HepG2 (cell line): ENCODE results near the gene MBNL3. TPM values are rescaled to one million over a fixed set of nuclear protein-coding genes. Genes with fewer than 3 reads are reported as not detected.

Experiments used
- AKAP8 ChIP-seq: sonication (generic); formaldehyde crosslinking; IDR thresholded peaks from 2 replicates; pipeline ENCODE4 v1.5.1; 2020; ENCODE audit warnings: mild to moderate bottlenecking, missing genetic modification reagents
- FOXA3 ChIP-seq: IDR thresholded peaks from 2 replicates; pipeline ENCODE4 v1.6.1; 2016; ENCODE audit warnings: missing genetic modification reagents, missing compliant biosample characterization
- GATAD2A ChIP-seq: IDR thresholded peaks from 2 replicates; pipeline ENCODE4 v1.6.1; 2016
- KMT2B ChIP-seq: IDR thresholded peaks from 2 replicates; pipeline ENCODE4 v1.6.1; 2016; ENCODE audit warnings: missing genetic modification reagents, missing compliant biosample characterization
- MIXL1 ChIP-seq: IDR thresholded peaks from 2 replicates; pipeline ENCODE4 v1.6.1; 2016
- SIN3A ChIP-seq: IDR thresholded peaks from 2 replicates; pipeline ENCODE4 v1.6.1; 2011; ENCODE audit warnings: low read depth, mild to moderate bottlenecking, control low read depth, low read length, borderline replicate concordance
- XBP1 ChIP-seq: sonication (generic); formaldehyde crosslinking; IDR thresholded peaks from 2 replicates; pipeline ENCODE4 v1.5.0; 2020; ENCODE audit warnings: missing genetic modification reagents
- YEATS4 ChIP-seq: sonication (generic); formaldehyde crosslinking; IDR thresholded peaks from 2 replicates; pipeline ENCODE4 v1.4.0; 2020; ENCODE audit warnings: missing genetic modification reagents, borderline replicate concordance
- ZBTB21 ChIP-seq: sonication (generic); formaldehyde crosslinking; IDR thresholded peaks from 2 replicates; pipeline ENCODE4 v1.4.0; 2020; ENCODE audit warnings: missing genetic modification reagents
- ZBTB8A ChIP-seq: sonication (generic); formaldehyde crosslinking; IDR thresholded peaks from 2 replicates; pipeline ENCODE4 v1.4.0; 2020; ENCODE audit warnings: mild to moderate bottlenecking, low read depth, missing genetic modification reagents, borderline replicate concordance
- ZMAT3 ChIP-seq: sonication (generic); formaldehyde crosslinking; conservative IDR thresholded peaks from 2 replicates; pipeline ENCODE4 v1.7.0; 2021; ENCODE audit warnings: missing genetic modification reagents
- ZNF260 ChIP-seq: sonication (generic); formaldehyde crosslinking; IDR thresholded peaks from 2 replicates; pipeline ENCODE4 v1.4.0; 2020; ENCODE audit warnings: missing genetic modification reagents, low read depth, mild to moderate bottlenecking, borderline replicate concordance
- ZNF616 ChIP-seq: sonication (generic); formaldehyde crosslinking; IDR thresholded peaks from 2 replicates; pipeline ENCODE4 v1.5.0; 2020; ENCODE audit warnings: low read depth, mild to moderate bottlenecking, missing genetic modification reagents
- polyA plus RNA-seq, 8 experiments: library from polyadenylated mRNA; depleted of rRNA in 3 of 8; stranded (reverse) in 7 of 8; unstranded in 1 of 8; fragments of >200 nt; fragmentation: Illumina TruSeq in 4 of 8; extraction: Trizol in 4 of 8; gene quantifications; 2 replicates each; pipeline versions ENCODE4 v1.2.1 to v1.2.3, GENCODE V29; 2011 to 2016; ENCODE audit warnings: low read depth in 4 of 8, missing spikeins in 1 of 8, mixed read lengths in 1 of 8; ENCODE audit not compliant: insufficient read depth in 1 of 8
- total RNA-seq, 5 experiments: library from RNA; depleted of rRNA; stranded (reverse); fragments of >200 nt; fragmentation: Illumina TruSeq; extraction: Trizol; gene quantifications; 2 replicates each; pipeline ENCODE4 v1.2.3, GENCODE V29; 2016; ENCODE audit warnings: low read depth in 1 of 5
- TF ChIP-seq, protein P1 (sequence below): sonication (generic); formaldehyde crosslinking; IDR thresholded peaks from 2 replicates; pipeline ENCODE4 v1.8.1; 2023; ENCODE audit warnings: mild to moderate bottlenecking, missing genetic modification reagents, borderline replicate concordance
- TF ChIP-seq, protein P2 (sequence below): sonication (generic); formaldehyde crosslinking; IDR thresholded peaks from 2 replicates; pipeline ENCODE4 v1.4.0; 2020; ENCODE audit warnings: missing genetic modification reagents, borderline replicate concordance
- TF ChIP-seq, protein P3 (sequence below): sonication (generic); formaldehyde crosslinking; conservative IDR thresholded peaks from 2 replicates; pipeline ENCODE4 v1.4.0; 2020; ENCODE audit warnings: mild to moderate bottlenecking, missing genetic modification reagents, moderate library complexity
- TF ChIP-seq, protein P4 (sequence below): IDR thresholded peaks from 2 replicates; pipeline ENCODE4 v1.6.1; 2012; ENCODE audit warnings: inconsistent platforms
- TF ChIP-seq, protein P5 (sequence below): IDR thresholded peaks from 2 replicates; pipeline ENCODE4 v1.6.1; 2016; ENCODE audit warnings: missing compliant biosample characterization, missing genetic modification reagents, borderline replicate concordance
- TF ChIP-seq, protein P6 (sequence below): sonication (generic); formaldehyde crosslinking; conservative IDR thresholded peaks from 2 replicates; pipeline ENCODE4 v1.4.0; 2020; ENCODE audit warnings: missing genetic modification reagents

Gene MBNL3
- total and polyA plus RNA-seq, 2 of the 13 experiments (the other 11 are each of a cell fraction or from before 2014, with no cell fraction given), result 155 to 257 TPM

DNA sequence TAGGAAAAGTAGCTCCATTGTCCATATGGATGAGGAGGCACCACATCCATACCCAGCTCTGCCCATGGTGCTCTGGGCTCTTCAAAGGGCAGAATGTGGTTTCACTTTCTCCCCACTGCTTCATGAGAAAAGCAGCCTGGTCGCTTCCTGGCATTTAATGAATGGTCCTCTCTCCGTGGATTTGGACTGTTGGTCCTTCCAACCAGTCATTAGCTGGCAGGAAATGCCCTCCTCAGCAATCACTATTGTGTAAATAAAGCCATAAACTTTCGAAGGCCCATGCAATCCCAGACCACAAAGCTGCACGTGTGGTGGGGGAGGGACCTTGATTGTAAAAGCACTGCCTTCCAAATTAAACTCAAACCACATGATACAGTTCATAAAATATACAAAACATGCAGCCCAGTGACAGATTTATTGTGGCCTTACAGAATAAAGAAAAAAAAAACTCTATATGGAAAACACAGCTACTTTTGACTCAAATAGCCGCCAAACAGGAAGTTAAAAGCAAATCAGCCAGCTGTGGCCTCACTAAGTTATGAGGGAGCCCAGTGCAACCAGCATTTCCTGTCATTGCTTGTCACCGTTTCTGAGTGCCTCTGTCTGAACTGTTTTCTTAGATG, 8.1 kb downstream of the MBNL3 start (continued):
- TF ChIP-seq, protein P1, sequence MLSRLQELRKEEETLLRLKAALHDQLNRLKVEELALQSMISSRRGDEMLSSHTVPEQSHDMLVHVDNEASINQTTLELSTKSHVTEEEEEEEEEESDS (CRISPR knock-in tag), result no peak
- no peak for TF ChIP-seq ZBTB21
- TF ChIP-seq XBP1 (CRISPR knock-in tag), result no peak
- TF ChIP-seq, protein P2, sequence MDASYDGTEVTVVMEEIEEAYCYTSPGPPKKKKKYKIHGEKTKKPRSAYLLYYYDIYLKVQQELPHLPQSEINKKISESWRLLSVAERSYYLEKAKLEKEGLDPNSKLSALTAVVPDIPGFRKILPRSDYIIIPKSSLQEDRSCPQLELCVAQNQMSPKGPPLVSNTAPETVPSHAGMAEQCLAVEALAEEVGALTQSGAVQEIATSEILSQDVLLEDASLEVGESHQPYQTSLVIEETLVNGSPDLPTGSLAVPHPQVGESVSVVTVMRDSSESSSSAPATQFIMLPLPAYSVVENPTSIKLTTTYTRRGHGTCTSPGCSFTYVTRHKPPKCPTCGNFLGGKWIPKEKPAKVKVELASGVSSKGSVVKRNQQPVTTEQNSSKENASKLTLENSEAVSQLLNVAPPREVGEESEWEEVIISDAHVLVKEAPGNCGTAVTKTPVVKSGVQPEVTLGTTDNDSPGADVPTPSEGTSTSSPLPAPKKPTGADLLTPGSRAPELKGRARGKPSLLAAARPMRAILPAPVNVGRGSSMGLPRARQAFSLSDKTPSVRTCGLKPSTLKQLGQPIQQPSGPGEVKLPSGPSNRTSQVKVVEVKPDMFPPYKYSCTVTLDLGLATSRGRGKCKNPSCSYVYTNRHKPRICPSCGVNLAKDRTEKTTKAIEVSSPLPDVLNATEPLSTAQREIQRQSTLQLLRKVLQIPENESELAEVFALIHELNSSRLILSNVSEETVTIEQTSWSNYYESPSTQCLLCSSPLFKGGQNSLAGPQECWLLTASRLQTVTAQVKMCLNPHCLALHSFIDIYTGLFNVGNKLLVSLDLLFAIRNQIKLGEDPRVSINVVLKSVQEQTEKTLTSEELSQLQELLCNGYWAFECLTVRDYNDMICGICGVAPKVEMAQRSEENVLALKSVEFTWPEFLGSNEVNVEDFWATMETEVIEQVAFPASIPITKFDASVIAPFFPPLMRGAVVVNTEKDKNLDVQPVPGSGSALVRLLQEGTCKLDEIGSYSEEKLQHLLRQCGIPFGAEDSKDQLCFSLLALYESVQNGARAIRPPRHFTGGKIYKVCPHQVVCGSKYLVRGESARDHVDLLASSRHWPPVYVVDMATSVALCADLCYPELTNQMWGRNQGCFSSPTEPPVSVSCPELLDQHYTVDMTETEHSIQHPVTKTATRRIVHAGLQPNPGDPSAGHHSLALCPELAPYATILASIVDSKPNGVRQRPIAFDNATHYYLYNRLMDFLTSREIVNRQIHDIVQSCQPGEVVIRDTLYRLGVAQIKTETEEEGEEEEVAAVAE (CRISPR knock-in tag), result no peak
- TF ChIP-seq, protein P3, sequence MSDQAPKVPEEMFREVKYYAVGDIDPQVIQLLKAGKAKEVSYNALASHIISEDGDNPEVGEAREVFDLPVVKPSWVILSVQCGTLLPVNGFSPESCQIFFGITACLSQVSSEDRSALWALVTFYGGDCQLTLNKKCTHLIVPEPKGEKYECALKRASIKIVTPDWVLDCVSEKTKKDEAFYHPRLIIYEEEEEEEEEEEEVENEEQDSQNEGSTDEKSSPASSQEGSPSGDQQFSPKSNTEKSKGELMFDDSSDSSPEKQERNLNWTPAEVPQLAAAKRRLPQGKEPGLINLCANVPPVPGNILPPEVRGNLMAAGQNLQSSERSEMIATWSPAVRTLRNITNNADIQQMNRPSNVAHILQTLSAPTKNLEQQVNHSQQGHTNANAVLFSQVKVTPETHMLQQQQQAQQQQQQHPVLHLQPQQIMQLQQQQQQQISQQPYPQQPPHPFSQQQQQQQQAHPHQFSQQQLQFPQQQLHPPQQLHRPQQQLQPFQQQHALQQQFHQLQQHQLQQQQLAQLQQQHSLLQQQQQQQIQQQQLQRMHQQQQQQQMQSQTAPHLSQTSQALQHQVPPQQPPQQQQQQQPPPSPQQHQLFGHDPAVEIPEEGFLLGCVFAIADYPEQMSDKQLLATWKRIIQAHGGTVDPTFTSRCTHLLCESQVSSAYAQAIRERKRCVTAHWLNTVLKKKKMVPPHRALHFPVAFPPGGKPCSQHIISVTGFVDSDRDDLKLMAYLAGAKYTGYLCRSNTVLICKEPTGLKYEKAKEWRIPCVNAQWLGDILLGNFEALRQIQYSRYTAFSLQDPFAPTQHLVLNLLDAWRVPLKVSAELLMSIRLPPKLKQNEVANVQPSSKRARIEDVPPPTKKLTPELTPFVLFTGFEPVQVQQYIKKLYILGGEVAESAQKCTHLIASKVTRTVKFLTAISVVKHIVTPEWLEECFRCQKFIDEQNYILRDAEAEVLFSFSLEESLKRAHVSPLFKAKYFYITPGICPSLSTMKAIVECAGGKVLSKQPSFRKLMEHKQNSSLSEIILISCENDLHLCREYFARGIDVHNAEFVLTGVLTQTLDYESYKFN (CRISPR knock-in tag), result peak; percentile 49
- TF ChIP-seq, protein P4, sequence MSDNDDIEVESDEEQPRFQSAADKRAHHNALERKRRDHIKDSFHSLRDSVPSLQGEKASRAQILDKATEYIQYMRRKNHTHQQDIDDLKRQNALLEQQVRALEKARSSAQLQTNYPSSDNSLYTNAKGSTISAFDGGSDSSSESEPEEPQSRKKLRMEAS, result peak; percentile 65
- TF ChIP-seq AKAP8 (CRISPR knock-in tag), result no peak
- no peak for TF ChIP-seq ZNF616 (CRISPR knock-in tag)
- peak; percentile 22; the same call in 1 of the 2 replicates for TF ChIP-seq SIN3A
- TF ChIP-seq, protein P5, sequence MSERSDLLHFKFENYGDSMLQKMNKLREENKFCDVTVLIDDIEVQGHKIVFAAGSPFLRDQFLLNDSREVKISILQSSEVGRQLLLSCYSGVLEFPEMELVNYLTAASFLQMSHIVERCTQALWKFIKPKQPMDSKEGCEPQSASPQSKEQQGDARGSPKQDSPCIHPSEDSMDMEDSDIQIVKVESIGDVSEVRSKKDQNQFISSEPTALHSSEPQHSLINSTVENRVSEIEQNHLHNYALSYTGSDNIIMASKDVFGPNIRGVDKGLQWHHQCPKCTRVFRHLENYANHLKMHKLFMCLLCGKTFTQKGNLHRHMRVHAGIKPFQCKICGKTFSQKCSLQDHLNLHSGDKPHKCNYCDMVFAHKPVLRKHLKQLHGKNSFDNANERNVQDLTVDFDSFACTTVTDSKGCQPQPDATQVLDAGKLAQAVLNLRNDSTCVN, result no peak
- no peak for TF ChIP-seq MIXL1
- TF ChIP-seq ZBTB8A (CRISPR knock-in tag), result no peak
- TF ChIP-seq GATAD2A (CRISPR knock-in tag), result peak; percentile 67; the same call in 1 of the 2 replicates
- no peak for TF ChIP-seq ZMAT3 (CRISPR knock-in tag)
- no peak for TF ChIP-seq YEATS4 (CRISPR knock-in tag)
- no peak; the same call in 1 of the 2 replicates for TF ChIP-seq KMT2B (CRISPR knock-in tag)
- TF ChIP-seq ZNF260 (CRISPR knock-in tag), result no peak
- TF ChIP-seq, protein P6, sequence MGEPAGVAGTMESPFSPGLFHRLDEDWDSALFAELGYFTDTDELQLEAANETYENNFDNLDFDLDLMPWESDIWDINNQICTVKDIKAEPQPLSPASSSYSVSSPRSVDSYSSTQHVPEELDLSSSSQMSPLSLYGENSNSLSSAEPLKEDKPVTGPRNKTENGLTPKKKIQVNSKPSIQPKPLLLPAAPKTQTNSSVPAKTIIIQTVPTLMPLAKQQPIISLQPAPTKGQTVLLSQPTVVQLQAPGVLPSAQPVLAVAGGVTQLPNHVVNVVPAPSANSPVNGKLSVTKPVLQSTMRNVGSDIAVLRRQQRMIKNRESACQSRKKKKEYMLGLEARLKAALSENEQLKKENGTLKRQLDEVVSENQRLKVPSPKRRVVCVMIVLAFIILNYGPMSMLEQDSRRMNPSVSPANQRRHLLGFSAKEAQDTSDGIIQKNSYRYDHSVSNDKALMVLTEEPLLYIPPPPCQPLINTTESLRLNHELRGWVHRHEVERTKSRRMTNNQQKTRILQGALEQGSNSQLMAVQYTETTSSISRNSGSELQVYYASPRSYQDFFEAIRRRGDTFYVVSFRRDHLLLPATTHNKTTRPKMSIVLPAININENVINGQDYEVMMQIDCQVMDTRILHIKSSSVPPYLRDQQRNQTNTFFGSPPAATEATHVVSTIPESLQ, result no peak
- peak; percentile 76 for TF ChIP-seq FOXA3
